Esophagus muscularis mucosa (tissue), 4 donors: Measurements from ENCODE around the gene SLC9C2.

Experiments
- EP300 ChIP-seq: sonication (generic); formaldehyde crosslinking; IDR thresholded peaks from one replicate; pipeline ENCODE4 v1.6.1; 2017; ENCODE audit warnings: antibody characterized with exemption
- POLR2A ChIP-seq: fragments of 450-650 bp; IDR thresholded peaks from one replicate; pipeline ENCODE4 v1.6.1; 2017; ENCODE audit warnings: antibody characterized with exemption, moderate library complexity, mild to moderate bottlenecking, low read depth
- POLR2AphosphoS5 ChIP-seq, 2 donors: sonication (generic); formaldehyde crosslinking; IDR thresholded peaks; one replicate each; pipeline ENCODE4 v1.6.1; 2017; ENCODE audit warnings: antibody characterized with exemption in 2 of 2
- TF ChIP-seq, protein P1 (sequence below), 3 experiments: fragments of 200-600 bp in 2 of 3; fragments of 450-650 bp in 1 of 3; sonication (generic) in 2 of 3; IDR thresholded peaks; one replicate each; pipeline ENCODE4 v1.5.1; 2017 to 2019; ENCODE audit warnings: antibody characterized with exemption in 3 of 3, mild to moderate bottlenecking in 2 of 3, moderate library complexity in 1 of 3

DNA sequence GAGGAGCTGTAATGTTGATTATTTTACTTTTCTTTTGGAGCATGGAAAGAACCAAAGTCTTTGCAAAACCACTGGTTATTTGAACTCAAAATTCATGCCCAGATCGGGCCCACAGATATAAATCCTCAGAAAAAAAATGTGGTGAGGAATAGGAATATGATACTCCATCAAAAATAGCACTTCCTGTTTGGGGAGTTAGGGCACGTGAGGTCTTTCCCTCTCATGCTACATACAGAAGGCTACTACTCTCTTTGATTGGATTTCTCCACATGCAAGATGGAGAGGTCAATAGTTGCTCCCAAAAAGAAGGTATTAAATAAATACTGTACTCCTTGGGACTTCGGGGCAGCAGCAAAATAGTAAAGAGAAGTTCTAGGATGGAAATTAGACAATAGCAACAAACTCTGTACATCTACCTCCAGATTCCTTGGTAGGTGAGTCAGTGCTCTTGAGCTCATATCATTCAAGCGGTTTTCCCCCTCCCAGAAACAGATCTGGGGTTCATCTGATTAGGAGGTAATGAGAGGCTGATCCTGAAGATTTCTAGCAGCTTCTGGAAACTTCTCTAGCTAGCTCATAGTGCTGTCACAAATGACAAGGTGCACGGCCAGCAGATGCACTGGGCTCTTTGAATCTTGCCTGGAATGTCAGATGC lies 47.1 kb downstream of the SLC9C2 start:
- TF ChIP-seq, protein P1, sequence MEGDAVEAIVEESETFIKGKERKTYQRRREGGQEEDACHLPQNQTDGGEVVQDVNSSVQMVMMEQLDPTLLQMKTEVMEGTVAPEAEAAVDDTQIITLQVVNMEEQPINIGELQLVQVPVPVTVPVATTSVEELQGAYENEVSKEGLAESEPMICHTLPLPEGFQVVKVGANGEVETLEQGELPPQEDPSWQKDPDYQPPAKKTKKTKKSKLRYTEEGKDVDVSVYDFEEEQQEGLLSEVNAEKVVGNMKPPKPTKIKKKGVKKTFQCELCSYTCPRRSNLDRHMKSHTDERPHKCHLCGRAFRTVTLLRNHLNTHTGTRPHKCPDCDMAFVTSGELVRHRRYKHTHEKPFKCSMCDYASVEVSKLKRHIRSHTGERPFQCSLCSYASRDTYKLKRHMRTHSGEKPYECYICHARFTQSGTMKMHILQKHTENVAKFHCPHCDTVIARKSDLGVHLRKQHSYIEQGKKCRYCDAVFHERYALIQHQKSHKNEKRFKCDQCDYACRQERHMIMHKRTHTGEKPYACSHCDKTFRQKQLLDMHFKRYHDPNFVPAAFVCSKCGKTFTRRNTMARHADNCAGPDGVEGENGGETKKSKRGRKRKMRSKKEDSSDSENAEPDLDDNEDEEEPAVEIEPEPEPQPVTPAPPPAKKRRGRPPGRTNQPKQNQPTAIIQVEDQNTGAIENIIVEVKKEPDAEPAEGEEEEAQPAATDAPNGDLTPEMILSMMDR (IDR thresholded peaks at IDR 0.05), result no peak
- TF ChIP-seq POLR2A, result no peak
- TF ChIP-seq POLR2AphosphoS5 (IDR thresholded peaks at IDR 0.05), result no peak
- TF ChIP-seq EP300, result no peak
